Erythroblast (primary cell): ENCODE measurements around the gene CLEC4G.

Experiments
- GATA1 ChIP-seq: IDR thresholded peaks from 2 replicates; pipeline ENCODE4 v1.6.1; 2011; ENCODE audit warnings: low read depth, mild to moderate bottlenecking, control low read depth, low read length, moderate library complexity
- POLR2A ChIP-seq: IDR thresholded peaks from 2 replicates; pipeline ENCODE4 v1.6.1; 2011; ENCODE audit warnings: mild to moderate bottlenecking, low read length

DNA sequence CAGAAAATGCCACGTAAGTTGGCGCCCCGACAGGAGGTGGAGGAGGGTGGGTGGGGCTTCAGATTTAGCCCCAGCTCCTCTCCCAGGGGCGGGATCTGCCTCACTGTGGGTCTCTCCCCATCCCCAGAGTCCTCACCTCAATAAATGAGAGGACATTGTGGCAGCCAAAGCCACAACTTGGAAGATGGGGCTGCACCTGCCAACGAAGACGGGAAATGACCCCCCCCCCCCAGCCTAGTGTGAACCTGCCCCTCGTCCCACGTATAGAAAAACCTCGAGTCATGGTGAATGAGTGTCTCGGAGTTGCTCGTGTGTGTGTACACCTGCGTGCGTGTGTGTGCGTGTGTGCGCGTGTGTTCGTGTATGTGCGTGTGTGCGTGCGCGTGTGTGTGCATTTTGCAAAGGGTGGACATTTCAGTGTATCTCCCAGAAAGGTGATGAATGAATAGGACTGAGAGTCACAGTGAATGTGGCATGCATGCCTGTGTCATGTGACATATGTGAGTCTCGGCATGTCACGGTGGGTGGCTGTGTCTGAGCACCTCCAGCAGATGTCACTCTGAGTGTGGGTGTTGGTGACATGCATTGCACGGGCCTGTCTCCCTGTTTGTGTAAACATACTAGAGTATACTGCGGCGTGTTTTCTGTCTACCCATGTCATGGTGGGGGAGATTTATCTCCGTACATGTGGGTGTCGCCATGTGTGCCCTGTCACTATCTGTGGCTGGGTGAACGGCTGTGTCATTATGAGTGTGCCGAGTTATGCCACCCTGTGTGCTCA lies 52.7 kb downstream of the CLEC4G start:
- TF ChIP-seq POLR2A: no peak
- TF ChIP-seq GATA1: no peak
